ENCODE measurements around the gene TAS2R30. TPM values are rescaled to one million over a fixed set of nuclear protein-coding genes. Genes with fewer than 3 reads are reported as not detected.
"Not testable (repeated sequence)": the region's sequence is repeated elsewhere in the genome, so short reads cannot be mapped to it uniquely, and the experiment has no call there.

Gene TAS2R30
- total RNA-seq, 1 experiment from 2014 or later = 0.14 TPM

DNA sequence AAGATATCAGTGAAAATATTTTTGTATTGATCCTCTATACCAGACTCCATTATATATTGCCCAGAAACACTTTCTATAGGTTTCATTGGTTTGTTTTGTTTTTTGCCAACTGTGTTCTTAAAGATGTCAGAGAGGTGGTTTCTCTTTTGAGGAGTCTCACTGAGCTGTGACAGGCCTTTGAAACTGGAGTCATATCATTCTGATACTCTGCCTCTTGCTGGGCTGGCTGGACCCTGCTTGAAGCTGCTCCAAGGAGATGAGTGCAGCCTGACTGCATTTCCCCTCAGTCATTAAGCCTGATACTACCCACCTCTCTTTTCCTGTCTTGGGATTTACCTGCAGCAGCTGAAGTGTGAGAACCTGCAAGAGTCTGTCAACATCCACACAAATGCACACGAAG, 16.4 kb upstream of the TAS2R30 start:
- no peak for DNase-seq
- no peaks in the 10 kb centered on the region for H3K27me3 ChIP-seq (ENCODE audit: control insufficient read depth, insufficient read depth, low read length)
- H3K36me3 ChIP-seq (replicated peaks; ENCODE audit: control insufficient read depth, insufficient read depth, low read length) = peaks cover 2% of the 10 kb centered on the region; the same call in 1 of the 2 replicates
- H3K4me3 ChIP-seq (ENCODE audit: insufficient read depth, low read depth, low read length) = no peak overlapping the region

DNA sequence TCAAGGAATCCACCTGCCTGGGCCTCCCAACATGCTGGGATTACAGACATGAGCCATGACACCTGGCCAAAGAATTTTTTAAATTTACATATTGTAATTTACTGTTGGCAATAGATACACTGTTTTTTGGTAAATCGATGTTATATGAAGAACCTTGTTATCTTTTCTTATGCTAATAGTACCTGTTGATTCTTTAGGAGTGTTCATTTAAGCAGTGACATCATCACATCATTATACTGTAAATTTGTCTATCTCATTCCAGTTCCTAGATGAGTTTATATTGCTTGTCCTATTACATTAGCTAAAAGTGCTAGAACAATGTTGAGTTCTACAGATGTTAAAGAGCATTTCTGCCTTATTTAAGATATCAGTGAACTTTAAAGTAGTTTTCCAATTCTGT, 13.0 kb upstream of the TAS2R30 start:
- no peak for DNase-seq
- Histone ChIP-seq H3K27me3 (ENCODE audit: control insufficient read depth, insufficient read depth, low read length) (no peaks in the 10 kb centered on the region), H3K4me3 (ENCODE audit: insufficient read depth, low read depth, low read length) (no peak overlapping the region), H3K36me3 (replicated peaks; ENCODE audit: control insufficient read depth, insufficient read depth, low read length) (peaks cover 2% of the 10 kb centered on the region; the same call in 1 of the 2 replicates)

DNA sequence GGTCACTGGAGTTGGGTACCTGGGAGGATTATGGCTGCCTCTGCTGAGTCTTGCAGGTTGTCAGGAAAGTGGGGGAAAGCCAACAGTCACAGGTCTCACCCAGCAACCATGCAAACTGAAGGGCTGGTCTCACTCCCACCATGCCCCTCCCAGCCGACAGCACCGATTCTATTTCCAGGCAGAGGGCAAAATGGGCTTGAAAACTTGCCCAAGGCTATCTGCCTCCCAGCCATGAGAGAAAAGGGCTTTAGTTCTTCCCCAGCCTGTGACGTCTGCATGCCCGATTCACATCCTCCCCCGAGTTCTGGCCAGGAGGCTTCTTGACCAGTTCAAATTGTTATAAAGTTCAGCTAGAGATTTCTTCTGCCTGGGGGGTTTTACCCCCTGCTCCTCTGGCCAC, 9.9 kb upstream of the TAS2R30 start:
- no peak for DNase-seq
- H3K36me3 ChIP-seq (replicated peaks; ENCODE audit: control insufficient read depth, insufficient read depth, low read length) = no peaks in the 10 kb centered on the region
- no peak overlapping the region for H3K4me3 ChIP-seq (ENCODE audit: insufficient read depth, low read depth, low read length)
- no peaks in the 10 kb centered on the region for H3K27me3 ChIP-seq (ENCODE audit: control insufficient read depth, insufficient read depth, low read length)

DNA sequence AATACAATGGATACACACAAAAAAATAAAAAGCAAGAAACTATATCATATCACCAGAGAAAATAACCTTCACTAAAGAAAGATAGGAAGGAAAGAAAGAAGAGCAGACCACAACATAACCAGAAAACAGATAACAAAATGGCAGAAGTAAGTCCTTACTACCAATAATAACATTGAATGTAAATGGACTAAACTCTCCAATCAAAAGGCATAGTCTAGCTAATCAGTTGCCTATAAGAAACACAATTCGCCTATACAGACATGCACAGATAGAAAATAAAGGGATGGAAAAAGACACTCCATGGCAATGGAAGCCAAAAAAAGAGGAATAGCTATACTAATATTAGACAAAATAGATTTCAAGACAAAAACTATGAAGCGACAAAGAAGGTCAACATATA, 8.9 kb upstream of the TAS2R30 start:
- no peak for DNase-seq
- no peaks in the 10 kb centered on the region for H3K36me3 ChIP-seq (replicated peaks; ENCODE audit: control insufficient read depth, insufficient read depth, low read length)
- no peak overlapping the region for H3K4me3 ChIP-seq (ENCODE audit: insufficient read depth, low read depth, low read length)
- H3K27me3 ChIP-seq (ENCODE audit: control insufficient read depth, insufficient read depth, low read length) = no peaks in the 10 kb centered on the region

DNA sequence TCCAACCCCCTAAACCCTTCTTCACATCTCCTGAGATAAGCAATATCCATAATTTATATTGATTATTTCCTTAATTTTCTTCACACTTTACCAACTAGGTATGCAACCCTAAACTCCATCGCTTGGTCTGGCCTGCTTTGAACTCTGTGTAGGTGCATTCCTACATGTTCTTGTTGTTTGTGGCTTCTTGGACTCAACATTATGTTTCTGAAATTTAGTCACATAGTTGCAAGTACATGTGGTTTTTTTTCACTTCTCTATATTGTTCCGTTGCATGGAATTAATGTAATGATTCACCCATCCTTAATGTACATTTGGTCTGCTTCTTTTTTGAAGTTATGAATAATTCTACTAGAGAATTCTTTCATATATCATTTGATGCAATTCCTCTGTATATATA, 1.6 kb upstream of the TAS2R30 start:
- no peaks in the 10 kb centered on the region for H3K36me3 ChIP-seq (replicated peaks; ENCODE audit: control insufficient read depth, insufficient read depth, low read length)
- DNase-seq = no peak
- H3K4me3 ChIP-seq (ENCODE audit: insufficient read depth, low read depth, low read length) = no peak overlapping the region

DNA sequence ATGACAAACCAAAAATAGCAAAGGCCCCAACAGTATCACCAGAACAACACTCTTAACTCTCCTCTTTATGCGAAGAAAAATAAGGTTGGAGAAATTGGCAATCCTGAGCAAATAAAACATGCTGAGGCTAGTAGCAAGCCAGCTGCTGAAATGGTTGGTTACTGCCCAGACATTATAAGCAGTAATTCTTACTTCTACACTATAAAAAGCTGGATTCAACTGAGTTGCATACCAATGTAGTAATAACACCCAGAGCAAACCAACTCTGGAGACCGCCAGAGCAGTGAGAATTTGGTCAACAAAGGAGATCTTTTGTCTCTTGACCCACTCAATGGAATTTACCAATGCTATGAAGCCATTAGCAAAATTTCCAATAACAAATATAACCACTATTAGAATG, 628 bp downstream of the TAS2R30 start:
- no peaks in the 10 kb centered on the region for H3K27me3 ChIP-seq (ENCODE audit: control insufficient read depth, insufficient read depth, low read length)
- H3K4me3 ChIP-seq (ENCODE audit: insufficient read depth, low read depth, low read length) = no peak overlapping the region
- DNase-seq = no peak
- no peaks in the 10 kb centered on the region for H3K36me3 ChIP-seq (replicated peaks; ENCODE audit: control insufficient read depth, insufficient read depth, low read length)

More for the DNA sequence above, 1.6 kb upstream of the TAS2R30 start:
- no peaks in the 10 kb centered on the region for H3K27me3 ChIP-seq (ENCODE audit: control insufficient read depth, insufficient read depth, low read length)

DNA sequence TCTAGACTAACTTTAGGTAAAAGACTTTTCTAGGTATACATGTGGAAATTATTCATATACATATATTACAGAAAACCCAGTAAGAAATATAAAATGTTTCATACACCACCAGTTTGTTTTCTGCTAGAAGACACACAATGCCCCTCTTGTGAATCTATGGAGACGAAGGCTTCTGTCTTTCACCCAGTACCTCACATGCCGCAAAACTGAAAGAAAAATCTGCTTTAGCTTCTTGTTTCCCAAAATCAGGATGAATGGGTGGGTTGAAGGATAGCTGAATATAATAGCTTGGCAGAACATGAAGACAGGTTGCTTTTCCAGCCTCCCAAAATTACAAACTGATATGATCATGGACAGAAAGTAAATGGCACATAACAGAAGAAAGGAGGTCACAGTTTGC, 1.3 kb downstream of the TAS2R30 start:
- Histone ChIP-seq H3K36me3 (replicated peaks; ENCODE audit: control insufficient read depth, insufficient read depth, low read length) (no peaks in the 10 kb centered on the region), H3K4me3 (ENCODE audit: insufficient read depth, low read depth, low read length) (no peak overlapping the region), H3K27me3 (ENCODE audit: control insufficient read depth, insufficient read depth, low read length) (no peaks in the 10 kb centered on the region)
- DNase-seq = no peak

DNA sequence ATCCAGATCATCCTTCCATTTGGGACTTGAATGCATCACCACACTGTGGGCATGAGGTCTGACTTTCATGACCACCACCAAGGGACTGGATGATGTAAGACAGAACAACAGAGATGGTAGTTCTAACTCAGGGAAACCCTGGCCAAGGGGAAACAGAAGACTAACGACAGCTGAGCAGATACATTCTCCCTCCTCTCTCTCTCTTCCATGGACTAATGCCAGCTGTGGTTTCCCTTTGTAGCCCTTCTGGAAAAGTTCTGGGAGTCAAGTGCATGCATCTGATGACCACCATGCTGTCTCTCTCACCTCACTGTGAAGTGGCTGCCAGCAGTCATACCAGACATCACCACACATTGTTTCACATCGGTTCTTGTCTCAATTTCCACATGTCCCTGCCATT, 3.4 kb downstream of the TAS2R30 start:
- no peaks in the 10 kb centered on the region for H3K27me3 ChIP-seq (ENCODE audit: control insufficient read depth, insufficient read depth, low read length)
- no peak for DNase-seq
- no peaks in the 10 kb centered on the region for H3K36me3 ChIP-seq (replicated peaks; ENCODE audit: control insufficient read depth, insufficient read depth, low read length)
- no peak overlapping the region for H3K4me3 ChIP-seq (ENCODE audit: insufficient read depth, low read depth, low read length)

DNA sequence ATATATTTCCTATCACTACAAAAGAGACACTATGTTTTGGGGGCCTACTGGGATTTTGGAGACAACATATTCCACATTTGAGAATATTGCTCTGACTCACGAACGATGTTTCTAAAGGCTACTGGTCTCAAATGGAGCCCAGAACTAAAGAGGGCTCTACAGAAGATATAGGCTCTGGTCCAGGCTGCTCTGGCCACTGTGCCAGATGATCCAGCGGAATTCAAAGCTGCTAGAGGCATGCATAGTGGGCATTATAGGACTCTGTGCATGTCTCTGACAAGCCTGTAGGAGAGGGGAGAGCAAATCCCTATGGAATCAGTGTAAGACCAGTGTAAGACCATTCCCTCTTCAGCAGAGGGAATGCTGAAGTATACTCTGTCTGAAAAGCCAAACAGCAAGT, 4.1 kb downstream of the TAS2R30 start:
- H3K4me3 ChIP-seq (ENCODE audit: insufficient read depth, low read depth, low read length) = no peak overlapping the region

DNA sequence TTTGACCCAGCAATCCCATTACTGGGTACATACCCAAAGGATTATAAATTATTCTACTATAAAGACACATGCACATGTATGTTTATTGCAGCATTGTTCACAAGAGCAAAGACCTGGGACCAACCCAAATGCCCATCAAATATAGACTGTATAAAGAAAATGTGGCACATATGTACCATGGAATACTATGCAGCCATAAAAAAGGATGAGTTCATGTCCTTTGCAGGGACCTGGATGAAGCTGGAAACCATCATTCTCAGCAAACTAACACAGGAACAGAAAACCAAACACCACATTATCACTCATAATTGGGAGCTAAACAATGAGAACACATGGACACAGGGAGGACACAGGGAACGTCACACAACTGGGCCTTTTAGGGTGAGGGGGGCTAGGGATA, 20.3 kb downstream of the TAS2R30 start:
- not testable (repeated sequence) for H3K4me3 ChIP-seq (ENCODE audit: insufficient read depth, low read depth, low read length); H3K36me3 ChIP-seq (replicated peaks; ENCODE audit: control insufficient read depth, insufficient read depth, low read length); DNase-seq; H3K27me3 ChIP-seq (ENCODE audit: control insufficient read depth, insufficient read depth, low read length)

More for the DNA sequence above, 4.1 kb downstream of the TAS2R30 start:
- Histone ChIP-seq H3K27me3 (ENCODE audit: control insufficient read depth, insufficient read depth, low read length) (no peaks in the 10 kb centered on the region), H3K36me3 (replicated peaks; ENCODE audit: control insufficient read depth, insufficient read depth, low read length) (no peaks in the 10 kb centered on the region)
- DNase-seq = no peak

DNA sequence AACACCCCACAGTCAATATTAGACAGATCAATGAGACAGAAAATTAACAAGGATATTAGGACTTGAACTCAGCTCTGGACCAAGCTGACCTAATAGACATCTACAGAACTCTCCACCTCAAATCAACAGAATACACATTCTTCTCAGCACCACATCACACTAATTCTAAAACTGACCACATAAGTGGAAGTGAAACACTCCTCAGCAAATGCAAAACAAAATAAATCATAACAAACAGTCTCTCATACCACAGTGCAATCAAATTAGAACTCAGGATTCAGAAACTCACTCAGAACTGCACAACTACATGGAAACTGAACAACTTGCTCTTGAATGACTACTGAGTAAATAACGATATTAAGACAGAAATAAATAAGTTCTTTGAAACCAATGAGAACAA, 23.2 kb downstream of the TAS2R30 start:
- not testable (repeated sequence) for H3K36me3 ChIP-seq (replicated peaks; ENCODE audit: control insufficient read depth, insufficient read depth, low read length); H3K4me3 ChIP-seq (ENCODE audit: insufficient read depth, low read depth, low read length); DNase-seq; H3K27me3 ChIP-seq (ENCODE audit: control insufficient read depth, insufficient read depth, low read length)

DNA sequence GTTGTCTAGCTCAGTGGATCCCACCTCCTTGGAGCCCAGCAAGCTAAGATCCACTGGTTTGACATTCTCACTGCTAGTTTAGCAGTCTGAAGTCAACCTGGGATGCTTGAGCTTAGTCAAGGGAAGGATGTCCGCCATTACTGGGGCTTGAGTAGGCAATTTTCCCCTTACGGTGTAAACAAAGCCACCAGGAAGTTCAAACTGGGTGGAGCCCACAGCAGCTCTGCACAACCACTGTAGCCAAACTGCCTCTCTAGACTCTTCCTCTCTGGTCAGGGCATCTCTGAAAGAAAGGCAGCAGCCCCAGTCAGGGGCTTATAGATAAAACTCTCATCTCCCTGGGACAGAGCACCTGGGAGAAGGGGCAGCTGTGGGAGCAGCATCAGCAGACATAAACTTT, 25.6 kb downstream of the TAS2R30 start:
- H3K4me3 ChIP-seq (ENCODE audit: insufficient read depth, low read depth, low read length) = no peak overlapping the region
- H3K27me3 ChIP-seq (ENCODE audit: control insufficient read depth, insufficient read depth, low read length) = no peaks in the 10 kb centered on the region
- no peak for DNase-seq
- no peaks in the 10 kb centered on the region for H3K36me3 ChIP-seq (replicated peaks; ENCODE audit: control insufficient read depth, insufficient read depth, low read length)

DNA sequence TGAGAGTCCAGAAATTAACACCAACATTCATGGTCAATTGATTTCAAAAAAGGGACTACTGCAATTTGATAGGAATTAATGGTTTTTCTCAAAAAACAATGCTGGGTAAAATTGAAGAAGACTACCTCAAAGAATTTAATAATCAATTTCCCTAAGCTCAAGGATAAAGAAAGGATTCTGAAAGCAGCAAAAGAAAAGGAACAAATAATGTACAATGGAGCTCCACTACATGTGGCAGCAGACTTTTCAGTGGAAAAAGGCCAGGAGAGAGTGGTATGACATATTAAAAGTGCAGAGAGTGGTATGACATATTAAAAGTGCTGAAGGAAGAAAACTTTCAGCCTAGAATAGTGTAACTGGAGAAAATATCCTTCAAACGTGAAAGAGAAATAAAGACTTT, 26.7 kb downstream of the TAS2R30 start:
- DNase-seq = no peak
- H3K36me3 ChIP-seq (replicated peaks; ENCODE audit: control insufficient read depth, insufficient read depth, low read length) = no peaks in the 10 kb centered on the region
- no peak overlapping the region for H3K4me3 ChIP-seq (ENCODE audit: insufficient read depth, low read depth, low read length)
- H3K27me3 ChIP-seq (ENCODE audit: control insufficient read depth, insufficient read depth, low read length) = no peaks in the 10 kb centered on the region

DNA sequence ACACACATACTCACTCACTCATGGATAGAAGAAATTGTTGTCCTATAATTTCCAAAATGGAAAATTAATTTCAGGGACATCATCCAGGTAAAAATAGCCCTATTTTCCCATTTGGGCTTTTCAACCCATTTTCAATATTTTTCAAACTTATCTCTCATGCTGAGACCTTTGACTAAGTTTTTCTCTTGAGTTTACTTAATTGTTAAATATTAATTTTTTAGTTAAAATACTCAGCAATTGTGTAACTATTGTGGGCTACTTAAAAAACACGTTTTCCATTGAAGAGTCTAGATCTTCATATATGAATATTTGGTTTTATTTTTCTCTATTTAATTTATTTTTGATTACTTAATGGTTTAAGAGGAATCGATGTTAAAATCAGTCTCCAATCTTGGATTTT, 28.2 kb downstream of the TAS2R30 start:
- Histone ChIP-seq H3K36me3 (replicated peaks; ENCODE audit: control insufficient read depth, insufficient read depth, low read length) (no peaks in the 10 kb centered on the region), H3K27me3 (ENCODE audit: control insufficient read depth, insufficient read depth, low read length) (no peaks in the 10 kb centered on the region), H3K4me3 (ENCODE audit: insufficient read depth, low read depth, low read length) (no peak overlapping the region)
- no peak for DNase-seq

DNA sequence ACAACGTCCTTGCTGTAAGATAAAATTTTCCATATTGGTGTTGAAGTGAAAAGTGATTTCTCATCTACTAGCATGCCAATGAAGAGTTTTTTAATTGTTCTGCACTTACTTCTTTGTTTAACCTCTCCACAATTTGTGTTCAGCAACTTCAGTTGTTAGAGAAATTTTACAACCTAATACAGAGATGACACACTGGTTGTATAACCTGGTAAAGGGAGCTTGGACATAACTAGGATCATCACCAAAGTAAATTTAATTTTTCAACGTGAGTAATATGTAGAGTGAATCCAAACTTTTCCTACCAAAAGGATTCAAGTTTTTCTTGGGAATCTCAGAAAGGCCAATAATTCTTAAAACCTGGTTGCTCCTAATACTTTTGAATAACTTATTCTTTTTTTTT, 28.9 kb downstream of the TAS2R30 start:
- Histone ChIP-seq H3K27me3 (ENCODE audit: control insufficient read depth, insufficient read depth, low read length) (no peaks in the 10 kb centered on the region), H3K36me3 (replicated peaks; ENCODE audit: control insufficient read depth, insufficient read depth, low read length) (no peaks in the 10 kb centered on the region), H3K4me3 (ENCODE audit: insufficient read depth, low read depth, low read length) (no peak overlapping the region)
- DNase-seq = no peak

DNA sequence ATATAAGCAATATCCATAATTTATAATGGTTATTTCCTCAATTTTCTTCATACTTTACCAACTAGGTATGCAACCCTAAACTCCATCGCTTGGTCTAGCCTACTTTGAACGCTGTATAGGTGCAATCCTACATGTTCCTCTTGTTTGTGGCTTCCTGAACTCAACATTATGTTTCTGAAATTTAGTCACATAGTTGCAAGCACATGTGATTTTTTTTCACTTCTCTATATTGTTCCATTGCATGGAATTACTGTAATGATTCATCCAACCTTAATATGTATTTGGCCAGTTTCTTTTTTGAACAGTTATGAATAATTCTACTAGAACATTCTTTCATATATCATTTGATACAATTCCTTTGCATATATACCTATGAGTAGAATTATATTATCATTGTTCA, 39.5 kb downstream of the TAS2R30 start:
- not testable (repeated sequence) for H3K4me3 ChIP-seq (ENCODE audit: insufficient read depth, low read depth, low read length); H3K27me3 ChIP-seq (ENCODE audit: control insufficient read depth, insufficient read depth, low read length); H3K36me3 ChIP-seq (replicated peaks; ENCODE audit: control insufficient read depth, insufficient read depth, low read length); DNase-seq
